Activated CD8-positive, alpha-beta memory T cell treated with anti-CD3 and anti-CD28 coated beads for 48 hours (primary cell): ENCODE measurements around the gene SEMA3D.

Experiments used
- DNase-seq, 3 experiments: peaks; one replicate each; pipeline ENCODE4 v3.0.0-alpha.2; 2020; ENCODE audit warnings: low read depth in 2 of 3, low spot score in 2 of 3

The SEMA3D gene

GRCh38 chr7:85126383-85126782, 60.5 kb downstream of the SEMA3D start:
- DNase-seq: no peak

GRCh38 chr7:85125651-85126131, 61.2 kb downstream of the SEMA3D start:
- no peak for DNase-seq

- DNase-seq: no peak
Observed at GRCh38 chr7:85125176-85125575, 61.7 kb downstream of the SEMA3D start.

- no peak for DNase-seq
Observed at GRCh38 chr7:85119934-85120333, 66.9 kb downstream of the SEMA3D start.

- DNase-seq: no peak
Observed at GRCh38 chr7:85115862-85116261, 71.0 kb downstream of the SEMA3D start.

- no peak for DNase-seq
Observed at GRCh38 chr7:85115006-85115405, 71.8 kb downstream of the SEMA3D start.

- DNase-seq: no peak
Observed at GRCh38 chr7:85114342-85114741, 72.5 kb downstream of the SEMA3D start.

- DNase-seq: no peak
Observed at GRCh38 chr7:85111761-85112160, 75.1 kb downstream of the SEMA3D start.

- DNase-seq: no peak
Observed at GRCh38 chr7:85106719-85107118, 80.1 kb downstream of the SEMA3D start.

- DNase-seq: no peak
Observed at GRCh38 chr7:85104432-85105205, 82.2 kb downstream of the SEMA3D start.

GRCh38 chr7:85103962-85104361, 82.9 kb downstream of the SEMA3D start:
- DNase-seq: no peak

- DNase-seq: no peak
Observed at GRCh38 chr7:85103357-85103756, 83.5 kb downstream of the SEMA3D start.

- DNase-seq: no peak
Observed at GRCh38 chr7:85102813-85103350, 84.0 kb downstream of the SEMA3D start.

GRCh38 chr7:85101347-85101746, 85.5 kb downstream of the SEMA3D start:
- DNase-seq: no peak

GRCh38 chr7:85097844-85098243, 89.0 kb downstream of the SEMA3D start:
- DNase-seq: no peak

- no peak for DNase-seq
Observed at GRCh38 chr7:85095806-85096205, 91.0 kb downstream of the SEMA3D start.

- DNase-seq: no peak
Observed at GRCh38 chr7:85095366-85095765, 91.5 kb downstream of the SEMA3D start.

- no peak for DNase-seq
Observed at GRCh38 chr7:85094046-85094725, 92.7 kb downstream of the SEMA3D start.

GRCh38 chr7:85091565-85091928, 95.3 kb downstream of the SEMA3D start:
- no peak for DNase-seq

- DNase-seq: no peak
Observed at GRCh38 chr7:85090919-85091564, 95.8 kb downstream of the SEMA3D start.

- DNase-seq: no peak
Observed at GRCh38 chr7:85090143-85090542, 96.7 kb downstream of the SEMA3D start.

GRCh38 chr7:85081846-85082245, 105.0 kb downstream of the SEMA3D start:
- no peak for DNase-seq
